ENCODE results near the gene ZNF516. TPM values are rescaled to one million over a fixed set of nuclear protein-coding genes. Genes with fewer than 3 reads are reported as not detected.

Gene ZNF516
- total RNA-seq, 1 experiment from 2014 or later, result 22.6 TPM

DNA sequence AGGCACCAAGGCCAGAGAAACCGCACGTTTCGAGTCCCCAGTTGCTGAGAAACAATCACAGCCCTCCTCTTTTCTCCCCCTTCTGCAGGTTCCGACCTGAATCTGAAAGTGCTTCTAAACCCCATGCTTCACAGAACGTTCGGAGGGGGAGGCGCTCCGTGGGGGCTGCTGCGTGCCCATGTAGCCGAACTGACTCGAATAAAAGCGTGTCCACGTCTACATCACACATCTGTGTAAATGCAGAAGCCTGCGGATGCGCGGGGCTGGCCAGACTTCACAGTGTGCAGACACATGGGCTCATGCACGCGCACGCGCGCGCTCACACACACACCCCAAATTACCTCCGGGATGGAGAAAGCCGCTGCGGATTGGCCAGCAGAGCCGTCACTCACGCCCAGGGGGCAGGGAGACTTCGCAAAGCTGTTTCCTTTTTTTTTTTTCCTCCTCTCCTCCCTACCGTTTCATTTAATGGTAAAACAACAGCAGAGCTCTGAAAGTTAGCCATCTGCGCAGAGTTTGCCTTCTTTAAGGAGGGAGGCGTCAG lies 2.3 kb downstream of the ZNF516 start:
- H3K27ac ChIP-seq (ENCODE audit: insufficient read length, low read depth, low read length), result no peak overlapping the region
- peaks cover 39 to 44% of the 10 kb centered on the region in 2 experiments for H3K4me1 Mint-ChIP-seq
- H3K27me3 Mint-ChIP-seq (ENCODE audit: low read depth), result peaks cover 61% of the 10 kb centered on the region
- H3K27me3 ChIP-seq (ENCODE audit: insufficient read depth, low read length), result peaks cover 9% of the 10 kb centered on the region
- H2BK20ac ChIP-seq (ENCODE audit: low read depth, low read length, poor library complexity, severe bottlenecking), result no peak overlapping the region
- TF ChIP-seq, protein P1, sequence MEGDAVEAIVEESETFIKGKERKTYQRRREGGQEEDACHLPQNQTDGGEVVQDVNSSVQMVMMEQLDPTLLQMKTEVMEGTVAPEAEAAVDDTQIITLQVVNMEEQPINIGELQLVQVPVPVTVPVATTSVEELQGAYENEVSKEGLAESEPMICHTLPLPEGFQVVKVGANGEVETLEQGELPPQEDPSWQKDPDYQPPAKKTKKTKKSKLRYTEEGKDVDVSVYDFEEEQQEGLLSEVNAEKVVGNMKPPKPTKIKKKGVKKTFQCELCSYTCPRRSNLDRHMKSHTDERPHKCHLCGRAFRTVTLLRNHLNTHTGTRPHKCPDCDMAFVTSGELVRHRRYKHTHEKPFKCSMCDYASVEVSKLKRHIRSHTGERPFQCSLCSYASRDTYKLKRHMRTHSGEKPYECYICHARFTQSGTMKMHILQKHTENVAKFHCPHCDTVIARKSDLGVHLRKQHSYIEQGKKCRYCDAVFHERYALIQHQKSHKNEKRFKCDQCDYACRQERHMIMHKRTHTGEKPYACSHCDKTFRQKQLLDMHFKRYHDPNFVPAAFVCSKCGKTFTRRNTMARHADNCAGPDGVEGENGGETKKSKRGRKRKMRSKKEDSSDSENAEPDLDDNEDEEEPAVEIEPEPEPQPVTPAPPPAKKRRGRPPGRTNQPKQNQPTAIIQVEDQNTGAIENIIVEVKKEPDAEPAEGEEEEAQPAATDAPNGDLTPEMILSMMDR (conservative IDR thresholded peaks at IDR 0.05), result no peak
- no peak overlapping the region for H3K4ac ChIP-seq (ENCODE audit: low read depth, low read length)
- DNase-seq, result peak; percentile 98
- no peak overlapping the region for H4K91ac ChIP-seq (ENCODE audit: insufficient read length, low read depth, low read length)
- no peak overlapping the region for H2BK120ac ChIP-seq (ENCODE audit: low read depth, low read length, poor library complexity, severe bottlenecking)
- H2AK5ac ChIP-seq (ENCODE audit: insufficient read length, low read length), result no peak overlapping the region
- H3K4me1 ChIP-seq (ENCODE audit: insufficient read depth, low read length), result peaks cover 5% of the 10 kb centered on the region; the same call in 1 of the 2 replicates
- H2BK15ac ChIP-seq (ENCODE audit: low read depth, low read length), result no peak overlapping the region
- H3K9ac ChIP-seq (ENCODE audit: extremely low read depth, insufficient read length, low read length), result peak overlapping the region; percentile 6
- no peak overlapping the region for H2BK5ac ChIP-seq (ENCODE audit: insufficient read length, low read length)
- H3K56ac ChIP-seq (ENCODE audit: insufficient read length, low read depth, low read length), result no peak overlapping the region
- H3K4me3 Mint-ChIP-seq, result peak overlapping the region; percentile 79 to 84
- H3K18ac ChIP-seq (ENCODE audit: insufficient read length, low read depth, low read length), result peak overlapping the region; percentile 49
- no peaks in the 10 kb centered on the region for H3K36me3 Mint-ChIP-seq (ENCODE audit: insufficient read depth in 1 of 3, low read depth in 3 of 3)
- no peak overlapping the region for H4K5ac ChIP-seq (ENCODE audit: insufficient read length, low read depth, low read length)
- no CpG with 5 or more reads among the region's 31 CpGs for WGBS (ENCODE audit: extremely low coverage, insufficient read length, low lambda C conversion rate)
- H4K8ac ChIP-seq (replicated peaks; ENCODE audit: insufficient read length, low read depth, low read length), result no peak overlapping the region
- no peaks in the 10 kb centered on the region for H4K20me1 ChIP-seq (ENCODE audit: control insufficient read depth, insufficient read depth, insufficient read length)
- peak overlapping the region in 2 of 3 experiments; percentile 29 to 51; a peak in 2 of 7 replicates for H3K27ac Mint-ChIP-seq
- H3K4me2 ChIP-seq (ENCODE audit: insufficient read depth, insufficient read length, low read length), result peak overlapping the region; percentile 79
- no peaks in the 10 kb centered on the region for H3K9me3 ChIP-seq (ENCODE audit: control insufficient read depth, low read depth, low read length)
- no peaks in the 10 kb centered on the region; a peak in 1 of 5 replicates for H3K9me3 Mint-ChIP-seq
- no peaks in the 10 kb centered on the region for H3K79me1 ChIP-seq (ENCODE audit: insufficient read depth, low read depth, low read length, poor library complexity, severe bottlenecking)
- H2BK12ac ChIP-seq (ENCODE audit: insufficient read length, low read depth, low read length), result no peak overlapping the region
- no peak overlapping the region for H3K23ac ChIP-seq (ENCODE audit: insufficient read length, low read depth, low read length)
- H3K23me2 ChIP-seq (ENCODE audit: insufficient read length, low read depth, low read length, poor library complexity, severe bottlenecking), result peaks cover 37% of the 10 kb centered on the region
- H3K79me2 ChIP-seq (ENCODE audit: insufficient read depth, low read length), result no peaks in the 10 kb centered on the region
- peak overlapping the region; percentile 18; the same call in 1 of the 2 replicates for H3K14ac ChIP-seq (ENCODE audit: insufficient read depth, low read length)
- H3T11ph ChIP-seq (ENCODE audit: low read length), result no peak overlapping the region
- H2AFZ ChIP-seq (ENCODE audit: low read length), result no peak overlapping the region

All from H9 (cell line).